GM10248 (cell line): ENCODE measurements around the gene LINGO1.
A peak's percentile ranks its signal among the peaks of the same experiment; 100 is the strongest.

Experiments used
- CTCF ChIA-PET: fragments of 300-600 bp; sonication (Branson Sonifier 250); formaldehyde crosslinking; extraction: SDS; loops from one replicate; lab custom pipeline; 2021; ENCODE audit warnings: antibody characterized with exemption; lab: Yijun Ruan, JAX
- POLR2A ChIA-PET: fragments of 350-650 bp; sonication (Branson Sonifier 250); formaldehyde crosslinking; extraction: SDS; loops from one replicate; lab custom pipeline; 2020; ENCODE audit warnings: antibody characterized with exemption; lab: Yijun Ruan, JAX
- DNase-seq: peaks from one replicate; pipeline ENCODE4 v3.0.0; 2012; ENCODE audit errors: extremely low spot score
- CTCF ChIP-seq: IDR thresholded peaks from 2 replicates; pipeline ENCODE4 v1.5.1; 2012; ENCODE audit warnings: mild to moderate bottlenecking, low read depth; ENCODE audit errors: extremely low read depth, missing control alignments, control extremely low read depth

The LINGO1 gene

GRCh38 chr15:77621847-77622208, 10.9 kb downstream of the LINGO1 start:
- ChIA-PET POLR2A (no interaction called here), CTCF (interaction anchor here (1.2 to 1.5 kb wide), 2 partner anchors 11 to 13 kb away, joined by 3 to 5 read pairs; partner anchors contain the start of gene LINGO1)
- DNase-seq = no peak
- TF ChIP-seq CTCF = no peak

- POLR2A ChIA-PET = no interaction called here
- CTCF ChIA-PET = interaction anchor here (1.5 kb wide), 1 partner anchor 14 kb away, joined by 3 read pairs; no protein-coding TSS in a partner anchor
- TF ChIP-seq CTCF = no peak
- DNase-seq = no peak
These were observed 11.6 kb downstream of the LINGO1 start for GRCh38 chr15:77620960-77621647.

GRCh38 chr15:77620297-77620696, 12.4 kb downstream of the LINGO1 start:
- no peak for DNase-seq
- ChIA-PET POLR2A (no interaction called here), CTCF (interaction anchor here (1.1 kb wide), 1 partner anchor 13 kb away, joined by 4 read pairs; no protein-coding TSS in a partner anchor)
- no peak for TF ChIP-seq CTCF

- ChIA-PET CTCF (interaction anchor here (0.9 to 1.1 kb wide), 2 partner anchors 13 to 16 kb away, joined by 3 to 4 read pairs; no protein-coding TSS in a partner anchor), POLR2A (no interaction called here)
- no peak for DNase-seq
- no peak for TF ChIP-seq CTCF
These were observed 12.8 kb downstream of the LINGO1 start for GRCh38 chr15:77619883-77620282.

GRCh38 chr15:77617476-77618230, 15.1 kb downstream of the LINGO1 start:
- CTCF ChIA-PET = interaction anchor here (1.0 to 2.5 kb wide), 9 partner anchors 9 to 524 kb away, joined by 3 to 10 read pairs (median 4); partner anchors contain the start of gene LINGO1
- TF ChIP-seq CTCF = peak; percentile 38
- no peak for DNase-seq
- POLR2A ChIA-PET = interaction anchor here (0.6 kb wide), 1 partner anchor 1697 kb away, joined by 4 read pairs; no protein-coding TSS in a partner anchor

GRCh38 chr15:77616072-77616471, 16.6 kb downstream of the LINGO1 start:
- no peak for TF ChIP-seq CTCF
- CTCF ChIA-PET = interaction anchor here (1.7 to 2.0 kb wide), 2 partner anchors 9 to 14 kb away, joined by 4 read pairs; no protein-coding TSS in a partner anchor
- POLR2A ChIA-PET = no interaction called here
- no peak for DNase-seq
